NCI-H146 (cell line): Measurements from ENCODE around the gene LCOR.
"Not testable (repeated sequence)": the region's sequence is repeated elsewhere in the genome, so short reads cannot be mapped to it uniquely, and the experiment has no call there.

Experiments
- DNase-seq: peaks from one replicate; lab custom pipeline; 2025; lab: John Stamatoyannopoulos, UW

LCOR gene

DNA sequence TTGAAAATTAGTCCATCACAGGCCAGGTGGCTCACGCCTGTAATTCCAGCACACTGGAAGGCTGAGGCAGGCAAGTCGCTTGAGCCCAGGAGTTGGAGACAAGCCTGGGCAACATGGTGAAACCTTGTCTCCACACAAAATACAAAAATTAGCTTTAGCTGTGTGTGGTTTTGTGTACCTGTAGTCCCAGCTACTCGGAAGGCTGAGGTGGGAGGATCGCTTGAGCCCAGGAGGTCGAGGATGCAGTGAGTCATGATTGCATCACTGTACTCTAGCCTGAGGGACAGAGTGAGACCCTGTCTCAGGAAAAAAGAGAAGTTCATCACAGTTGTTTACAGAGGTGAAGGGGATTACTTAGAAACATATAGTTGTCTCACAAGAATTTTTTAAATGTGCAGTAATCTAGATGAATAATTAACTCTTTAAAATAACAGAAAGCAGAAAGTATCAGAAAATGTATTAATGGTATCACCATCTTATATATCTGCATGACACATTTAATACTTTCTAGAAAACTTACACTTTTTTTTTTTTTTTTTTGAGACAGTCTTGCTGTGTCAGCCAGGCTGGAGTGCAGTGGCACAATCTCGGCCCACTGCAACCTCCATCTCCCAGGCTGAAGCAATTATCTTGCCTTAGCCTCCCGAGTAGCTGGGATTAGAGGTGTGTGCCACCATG is 8.9 kb downstream of the LCOR start:
- no peak for DNase-seq

DNA sequence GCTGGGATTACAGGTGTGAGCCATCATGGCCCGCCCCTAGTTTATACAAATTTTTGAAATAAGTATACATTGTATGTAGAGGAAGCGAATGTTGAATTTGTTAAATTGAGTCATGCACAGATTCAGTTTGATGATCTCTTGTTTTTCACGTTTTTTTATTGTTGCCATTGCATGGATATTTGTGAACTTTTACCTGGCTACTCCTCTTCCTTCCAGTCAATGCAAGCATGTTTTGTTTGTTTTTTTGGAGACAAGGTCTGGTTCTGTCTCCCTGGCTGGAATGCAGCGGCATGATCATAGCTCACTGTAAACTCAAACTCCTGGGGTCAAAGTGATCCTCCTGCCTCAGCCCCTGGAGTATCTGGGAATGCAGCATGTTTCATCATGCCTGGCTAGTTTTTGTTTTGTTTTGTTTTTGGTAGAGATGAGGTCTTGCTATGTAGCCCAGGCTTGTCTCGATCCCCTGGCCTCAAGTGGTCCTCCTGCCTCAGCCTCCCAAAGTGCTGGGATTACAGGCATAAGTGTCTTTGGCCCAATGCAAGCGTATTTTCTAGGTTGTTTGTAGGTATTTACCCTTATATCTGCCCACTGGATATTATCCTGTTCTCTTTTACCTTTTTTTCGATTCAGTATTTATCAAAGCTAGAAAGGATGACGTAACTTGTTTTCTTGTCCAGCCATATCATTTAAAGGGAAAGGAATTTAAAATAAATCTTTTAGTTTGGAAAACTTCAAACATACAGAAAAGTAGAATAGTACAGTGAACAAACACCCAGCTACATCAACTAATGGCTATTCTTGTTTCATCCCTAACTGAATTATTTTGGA is 11.0 kb downstream of the LCOR start:
- no peak for DNase-seq

DNA sequence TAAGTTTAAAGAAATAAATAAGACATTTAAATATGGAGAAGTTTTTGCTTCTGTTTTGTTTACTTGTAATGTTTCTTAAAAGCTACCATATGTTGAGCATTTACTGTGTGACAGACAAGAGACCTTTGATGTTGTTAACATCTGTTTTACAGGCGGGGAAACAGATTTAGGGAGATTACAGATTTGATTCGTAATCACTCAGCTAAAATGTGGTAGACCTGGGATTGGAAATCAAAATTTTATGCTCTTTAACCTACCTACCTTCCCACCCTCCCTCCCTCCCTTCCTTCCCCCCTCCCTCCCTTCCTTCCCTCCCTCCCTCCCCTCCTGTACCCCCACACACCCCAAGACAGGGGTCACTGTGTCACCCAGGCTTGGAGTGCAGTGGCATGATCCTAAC is 11.7 kb downstream of the LCOR start:
- no peak for DNase-seq

DNA sequence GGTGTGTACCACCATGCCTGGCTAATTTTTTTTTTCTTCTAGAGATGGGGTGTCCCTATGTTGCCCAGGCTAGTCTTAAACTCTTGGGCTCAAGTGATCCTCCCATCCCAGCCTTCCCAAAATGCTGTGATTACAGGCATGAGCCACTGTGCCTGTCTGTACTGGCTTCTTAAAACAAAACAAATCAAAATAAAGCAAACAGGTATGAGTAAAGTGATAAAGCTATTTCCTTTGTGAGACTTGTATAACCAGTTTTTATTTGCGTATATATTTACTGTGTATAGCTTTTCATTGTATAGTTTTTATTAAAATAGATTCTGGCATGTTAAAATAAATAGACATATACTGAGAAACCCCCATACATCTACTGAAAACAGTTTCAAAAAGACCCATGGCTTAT is 14.3 kb downstream of the LCOR start:
- no peak for DNase-seq

DNA sequence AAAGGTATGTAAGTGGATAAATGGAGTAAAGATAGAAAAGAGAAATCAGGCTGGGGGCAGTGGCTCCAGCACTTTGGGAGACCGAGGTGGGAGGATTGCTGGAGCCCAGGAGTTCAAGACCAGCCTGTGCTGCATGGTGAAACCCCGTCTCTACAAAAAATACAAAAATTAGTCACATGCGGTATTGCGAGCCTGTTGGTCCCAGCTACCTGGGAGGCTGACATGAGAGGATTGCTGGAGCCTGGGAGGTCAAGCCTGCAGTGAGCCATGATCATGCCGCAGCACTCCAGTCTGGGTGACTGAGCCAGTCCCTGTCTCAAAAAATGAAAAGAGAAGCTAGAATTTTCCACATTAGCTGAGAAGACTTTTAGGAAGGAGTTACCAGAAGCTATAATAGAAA is 14.8 kb downstream of the LCOR start:
- no peak for DNase-seq

DNA sequence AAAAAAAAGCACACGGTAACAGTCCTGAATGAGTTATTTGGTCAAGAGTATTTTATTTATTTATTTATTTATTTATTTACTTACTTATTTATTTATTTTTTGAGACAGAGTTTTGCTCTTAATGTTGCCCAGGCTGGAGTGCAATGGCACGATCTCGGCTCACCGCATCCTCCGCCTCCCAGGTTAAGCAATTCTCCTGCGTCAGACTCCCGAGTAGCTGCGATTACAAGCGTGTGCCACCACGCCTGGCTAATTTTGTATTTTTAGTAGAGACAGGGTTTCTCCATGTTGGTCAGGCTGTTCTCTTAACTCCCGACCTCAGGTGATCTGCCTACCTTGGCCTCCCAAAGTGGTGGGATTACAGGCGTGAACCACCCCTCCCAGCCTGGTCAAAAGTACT is 15.3 kb downstream of the LCOR start:
- not testable (repeated sequence) for DNase-seq

DNA sequence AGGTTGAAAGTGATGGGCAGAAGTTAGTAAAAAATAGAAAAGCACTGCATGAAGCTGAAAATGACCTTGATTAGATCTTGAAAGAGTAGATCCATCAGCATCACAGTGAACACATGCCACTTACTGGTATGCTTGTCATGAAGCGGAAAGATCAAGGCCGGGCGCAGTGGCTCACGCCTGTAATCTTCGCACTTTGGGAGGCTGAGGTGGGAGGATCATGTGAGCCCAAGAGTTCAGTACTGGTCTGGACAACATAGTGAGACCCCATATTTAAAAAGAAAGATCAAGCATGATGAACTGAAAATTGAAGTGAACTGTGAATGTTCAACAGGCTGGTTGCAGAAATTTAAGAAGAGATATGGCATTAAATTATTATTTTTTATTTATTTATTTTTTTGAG is 18.0 kb downstream of the LCOR start:
- DNase-seq = no peak

DNA sequence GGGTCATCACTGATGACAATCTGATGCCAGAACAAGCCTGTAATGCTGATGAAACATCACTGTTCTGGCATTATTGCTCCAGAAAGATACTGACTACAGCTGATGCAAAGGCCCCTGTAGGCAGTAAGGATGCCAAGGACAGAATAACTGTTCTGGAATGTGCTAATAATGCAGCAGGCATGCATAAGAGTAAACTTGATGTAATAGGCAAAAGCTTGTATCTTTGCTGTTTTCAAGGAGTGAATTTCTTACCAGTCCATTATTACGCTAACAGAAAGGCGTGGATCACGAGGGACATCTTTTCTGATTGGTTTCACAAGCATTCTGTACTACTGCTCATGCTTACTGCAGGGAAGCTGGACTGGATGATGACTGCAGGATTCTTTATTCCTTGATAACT is 18.7 kb downstream of the LCOR start:
- no peak for DNase-seq

DNA sequence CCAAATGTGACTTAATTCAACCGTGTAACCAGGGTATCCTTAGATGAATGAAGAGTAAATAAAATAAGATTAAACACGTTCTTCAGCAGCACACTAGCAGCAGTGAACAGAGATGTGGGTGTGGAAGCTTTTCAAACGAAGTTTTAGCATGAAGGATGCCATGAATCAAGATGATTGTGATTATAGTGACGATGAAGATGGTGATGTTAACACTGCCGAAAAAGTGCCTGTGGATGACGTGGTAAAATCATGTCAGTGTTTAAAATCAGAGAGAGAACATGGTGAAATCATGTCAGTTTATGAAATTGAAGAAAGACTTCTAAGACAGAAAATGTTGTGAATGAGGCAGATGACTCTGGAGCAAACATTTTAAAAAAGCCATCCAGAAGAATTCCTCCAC is 19.2 kb downstream of the LCOR start:
- no peak for DNase-seq

DNA sequence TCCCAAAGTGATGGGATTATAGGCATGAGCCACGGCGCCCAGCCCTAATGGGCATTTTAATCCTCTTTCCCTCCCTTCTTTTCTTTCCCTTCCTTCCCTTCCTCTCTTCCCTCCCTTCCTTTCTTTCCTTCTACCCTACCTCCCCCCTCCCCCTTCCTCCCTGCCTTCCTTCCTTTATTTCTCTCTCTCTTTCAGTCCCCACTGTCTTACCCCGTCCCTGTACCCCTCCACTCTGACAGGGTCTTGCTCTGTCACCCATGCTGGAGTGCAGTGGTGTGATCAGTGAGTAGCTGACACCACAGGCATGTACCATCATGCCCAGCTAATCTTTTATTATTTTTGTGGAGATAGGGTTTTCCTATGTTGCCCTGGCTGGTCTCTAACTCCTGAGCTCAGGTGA is 24.2 kb downstream of the LCOR start:
- DNase-seq = no peak

DNA sequence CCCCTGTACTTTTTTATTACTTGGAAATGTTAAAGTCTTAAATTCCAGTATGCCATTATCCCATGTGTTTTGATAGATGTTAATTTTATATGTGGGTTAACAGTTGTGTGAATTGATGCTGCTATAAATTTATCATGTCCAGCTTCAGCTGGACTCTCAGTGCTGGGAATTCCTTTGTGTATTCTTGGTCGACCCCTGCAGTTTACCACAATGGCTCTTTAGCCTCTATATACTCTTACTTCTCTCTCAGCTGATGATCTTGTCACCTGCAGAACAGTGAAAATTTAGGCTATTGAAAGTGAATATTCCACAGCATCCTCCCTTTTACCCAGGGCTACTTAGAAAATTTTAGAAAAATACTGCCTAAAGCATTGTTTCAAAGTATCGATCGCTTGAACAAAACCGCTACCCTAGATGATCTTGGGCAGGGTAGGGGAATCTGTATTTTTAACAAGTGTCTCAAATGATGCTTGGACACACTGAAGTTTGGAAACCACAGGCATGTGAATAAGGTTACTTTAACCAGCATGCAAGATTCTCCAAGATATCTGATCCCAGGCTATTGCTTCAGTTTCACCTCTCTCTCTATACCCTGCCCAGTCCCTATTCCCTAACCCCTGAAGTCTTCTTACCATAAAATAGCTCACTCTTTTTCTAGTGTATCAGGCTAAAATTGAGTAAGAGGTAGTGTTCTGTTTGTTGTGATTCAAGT is 25.4 kb downstream of the LCOR start:
- DNase-seq = peak; percentile 48

DNA sequence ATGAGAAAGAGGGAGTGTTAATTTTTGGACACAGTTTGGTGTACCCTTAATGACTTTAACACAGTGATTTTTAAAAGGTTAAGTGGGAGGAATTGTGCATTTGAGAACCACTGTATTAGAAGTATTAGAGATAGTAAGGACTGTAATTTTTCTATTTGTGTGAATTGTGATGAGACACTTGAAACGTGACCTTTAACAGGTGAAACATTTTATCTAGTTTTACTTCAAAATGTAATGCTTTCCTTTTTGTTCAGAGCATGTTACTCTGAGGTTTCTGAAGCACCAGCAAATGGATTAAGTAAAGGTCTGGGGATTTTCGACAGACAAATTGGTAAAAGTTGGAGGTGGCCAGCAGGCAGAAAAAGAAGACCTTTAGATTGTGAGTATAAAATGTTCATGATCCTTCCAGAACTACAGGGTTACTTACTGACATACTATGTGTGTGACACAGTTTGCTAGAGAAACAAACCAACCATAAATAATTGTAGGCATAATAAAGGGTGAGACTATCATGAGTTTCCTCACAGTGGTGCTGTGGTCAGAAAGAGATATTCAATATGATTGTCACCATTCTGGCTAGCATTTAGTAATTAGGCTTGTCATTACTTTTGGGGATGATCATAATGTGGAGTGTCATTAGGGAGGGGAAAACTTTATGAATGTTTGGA is 26.1 kb downstream of the LCOR start:
- no peak for DNase-seq

DNA sequence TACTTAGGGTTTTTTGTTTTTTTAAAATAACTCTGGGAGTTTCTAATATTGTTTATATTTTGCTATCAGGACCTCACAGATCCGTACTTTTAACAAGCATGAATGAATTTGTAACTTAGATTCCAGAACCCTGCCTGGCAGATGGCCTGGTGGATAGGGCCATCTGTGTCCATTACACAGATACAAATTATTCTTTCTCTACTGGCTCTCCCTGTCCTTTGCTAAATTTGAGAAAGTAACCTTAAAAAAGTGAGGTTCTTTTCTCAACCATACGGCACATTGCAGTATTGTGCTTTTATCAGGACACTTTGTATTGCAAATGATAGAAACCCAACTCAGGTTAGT is 26.6 kb downstream of the LCOR start:
- no peak for DNase-seq

DNA sequence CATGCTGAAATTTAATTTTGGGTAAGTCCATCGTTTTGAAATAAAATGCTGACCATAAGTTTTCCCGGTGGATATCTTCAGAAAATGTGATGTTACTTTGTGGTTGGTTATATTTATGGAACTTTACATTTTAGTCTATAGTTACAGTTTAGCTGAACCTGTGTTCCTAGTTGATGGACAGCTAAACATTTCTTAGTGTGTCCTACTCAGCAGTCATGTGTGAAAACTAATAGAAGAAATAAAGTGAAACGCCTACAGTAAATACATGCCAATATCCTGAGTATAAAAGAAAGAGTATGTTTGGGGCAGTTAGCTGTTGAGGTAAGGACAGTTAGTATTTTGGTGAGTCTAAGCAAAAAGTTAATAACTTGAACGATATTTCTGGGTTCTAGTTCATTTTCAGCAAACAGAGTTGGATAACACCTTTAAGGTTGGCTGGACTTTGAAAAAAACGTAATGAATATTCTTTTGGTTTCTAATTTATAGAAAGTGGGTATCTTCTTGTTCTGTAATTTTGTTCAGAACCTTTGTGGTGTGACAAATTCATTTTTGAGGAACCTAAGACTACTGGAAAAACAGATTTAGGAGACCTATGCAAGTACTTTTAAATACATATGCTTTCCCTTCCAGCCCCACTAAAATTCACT is 28.7 kb downstream of the LCOR start:
- DNase-seq = no peak

DNA sequence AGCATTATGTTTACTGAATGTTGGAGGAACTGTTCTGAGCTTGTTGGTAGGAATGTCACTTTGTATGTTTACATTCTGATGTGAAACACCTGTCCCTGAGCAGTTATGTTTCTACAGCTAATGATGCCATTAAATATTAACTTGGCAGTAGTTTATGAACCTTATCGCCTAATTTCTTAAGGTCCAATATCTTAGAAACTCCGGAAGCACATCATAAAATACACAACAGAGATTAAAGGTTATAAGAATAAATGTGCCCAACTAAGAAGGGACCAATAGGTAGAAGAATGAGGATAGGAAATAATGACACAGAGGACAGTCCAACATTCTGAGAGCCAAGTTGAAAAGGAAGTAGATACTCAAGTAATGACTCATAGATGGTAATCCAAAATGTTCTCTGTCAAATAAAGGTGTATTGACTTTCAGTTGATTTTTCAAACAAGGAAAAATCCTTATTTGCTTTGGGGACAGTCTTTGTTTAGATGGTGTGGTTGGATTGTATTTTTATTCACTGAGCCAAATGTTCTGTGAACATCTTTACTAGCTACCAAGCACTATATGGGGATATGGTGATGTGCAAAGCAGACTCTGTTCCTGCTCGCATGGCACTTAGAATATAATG is 31.9 kb downstream of the LCOR start:
- peak; percentile 51 for DNase-seq

DNA sequence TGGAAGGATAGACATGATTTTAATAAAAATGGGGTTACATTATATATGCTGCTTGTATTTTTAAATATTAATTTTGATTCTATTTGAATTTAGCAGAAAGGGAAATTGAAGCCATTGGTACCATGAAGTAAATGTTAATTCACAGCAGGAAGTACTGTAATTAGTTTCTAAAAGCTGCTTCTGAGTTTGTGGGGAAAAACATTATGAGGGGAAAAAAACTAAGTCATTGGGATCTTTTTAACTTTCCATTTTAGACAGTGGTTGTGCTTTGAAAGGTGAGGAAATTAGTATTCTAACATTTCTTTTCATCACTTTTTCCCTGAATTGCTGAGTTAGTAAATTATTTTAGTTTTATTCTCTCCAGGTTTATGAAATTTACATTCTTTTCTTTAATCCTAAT is 41.0 kb downstream of the LCOR start:
- no peak for DNase-seq

DNA sequence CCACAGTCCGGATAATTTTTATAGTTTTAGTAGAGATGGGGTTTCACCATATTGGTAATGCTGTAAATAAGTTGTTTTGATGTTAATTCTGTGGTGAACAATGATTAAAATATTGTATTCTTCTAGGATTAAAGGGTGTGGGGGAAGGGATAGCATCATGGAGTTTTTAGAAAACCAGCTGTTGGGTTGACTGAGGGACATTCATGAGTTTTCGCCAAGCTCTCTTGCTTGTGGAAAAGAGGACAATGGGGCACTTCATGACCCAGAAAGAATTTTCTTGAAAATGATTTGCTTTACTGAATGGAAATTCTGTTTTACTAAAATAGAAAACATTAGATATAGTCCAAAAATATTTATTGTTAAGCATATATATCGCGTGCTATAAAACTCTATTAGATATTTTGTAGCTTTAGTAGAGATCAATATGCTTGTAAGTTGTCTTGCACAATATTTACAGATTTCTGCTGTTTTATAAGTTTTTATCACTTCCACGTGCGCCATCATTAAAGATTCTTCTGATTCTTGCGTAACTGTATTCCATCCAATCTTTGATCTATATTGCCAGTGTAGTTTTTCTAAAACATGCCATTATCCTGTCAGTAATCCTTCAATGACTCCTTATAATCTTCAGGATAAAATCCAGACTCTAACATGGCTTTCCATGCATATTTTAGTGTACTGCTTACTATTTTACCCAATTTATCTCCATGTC is 41.8 kb downstream of the LCOR start:
- no peak for DNase-seq

DNA sequence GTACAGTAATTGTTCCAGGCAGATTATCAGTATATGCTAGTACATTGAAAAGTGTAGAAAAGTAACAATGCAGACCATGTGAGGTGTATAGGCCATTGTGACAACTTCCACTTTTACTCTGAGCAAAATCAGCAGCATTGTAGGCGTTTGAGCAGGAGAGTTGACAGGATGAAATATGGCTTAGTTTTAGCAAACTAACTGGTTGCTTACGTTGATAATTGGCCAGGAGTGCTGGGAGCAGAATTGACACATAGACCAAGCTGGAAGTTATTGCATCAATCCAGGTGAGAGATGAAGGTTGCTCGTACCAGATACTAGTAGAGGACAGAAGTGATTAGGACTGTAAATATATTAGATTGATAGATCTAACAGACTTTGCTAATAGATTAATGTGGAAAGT is 46.0 kb downstream of the LCOR start:
- no peak for DNase-seq

DNA sequence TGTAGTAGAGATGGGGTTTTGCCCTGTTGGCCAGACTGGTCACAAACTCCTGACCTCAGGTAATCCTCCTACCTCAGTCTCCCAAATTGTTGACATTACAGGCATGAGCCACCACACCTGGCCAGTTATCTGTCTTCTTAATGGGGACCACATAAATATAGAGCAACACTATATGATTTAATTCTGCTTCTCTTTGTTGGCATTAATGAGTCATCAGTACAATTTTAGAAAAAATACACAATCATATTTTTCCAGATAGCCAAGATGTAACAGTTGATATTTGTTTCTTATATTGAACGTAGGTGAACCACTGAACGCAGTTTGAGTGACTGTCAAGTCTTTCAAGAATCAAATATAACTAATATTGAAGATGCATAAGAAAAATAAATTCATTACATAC is 48.5 kb downstream of the LCOR start:
- no peak for DNase-seq

DNA sequence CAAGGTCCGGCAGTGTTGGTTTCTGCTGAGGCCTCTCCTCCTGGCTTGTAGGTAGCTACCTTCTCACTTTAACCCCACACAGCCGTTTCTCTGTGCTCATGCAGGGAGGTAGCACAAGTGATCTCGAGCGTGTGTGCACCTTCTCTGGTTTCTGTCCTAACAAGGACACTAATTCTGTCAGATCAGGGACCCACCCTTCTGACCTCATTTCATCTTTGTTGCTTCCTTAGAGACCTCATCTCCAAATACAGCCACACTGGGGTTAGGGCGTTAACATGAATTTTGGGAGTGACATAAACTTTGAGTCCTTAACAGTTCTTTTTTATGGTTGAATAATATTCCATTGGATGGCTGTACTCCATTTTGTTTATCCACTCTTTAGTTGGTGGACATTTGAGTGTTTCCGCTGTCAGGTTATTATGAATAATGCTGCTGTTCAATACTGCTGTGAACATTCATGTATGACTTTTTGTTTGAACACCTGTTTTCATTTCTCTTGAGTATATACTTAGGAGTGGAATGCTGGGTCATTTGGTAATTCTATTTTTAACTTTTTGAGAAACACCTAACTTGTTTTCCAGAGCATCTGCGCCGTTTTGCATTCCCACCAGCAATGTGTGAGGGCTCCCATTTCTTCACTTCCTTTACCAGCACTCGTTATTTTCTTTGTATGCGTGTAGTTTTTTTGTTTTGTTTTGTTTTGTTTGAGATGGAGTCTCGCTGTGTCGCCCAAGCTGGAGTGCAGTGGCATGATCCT is 57.5 kb downstream of the LCOR start:
- DNase-seq = no peak
